ENCODE data around the gene DNASE2B.

- TF ChIP-seq CTCF (IDR thresholded peaks at IDR 0.05; ENCODE audit: low read length) (no peak), EZH2 (IDR thresholded peaks at IDR 0.05; ENCODE audit: borderline replicate concordance, low read length) (no peak)
Observed at GRCh38 chr1:84401156-84401555, 2.9 kb downstream of the DNASE2B start.

Measured in OCI-LY1 (cell line).